ENCODE data around the gene DUSP6.

DUSP6 gene, protein sequence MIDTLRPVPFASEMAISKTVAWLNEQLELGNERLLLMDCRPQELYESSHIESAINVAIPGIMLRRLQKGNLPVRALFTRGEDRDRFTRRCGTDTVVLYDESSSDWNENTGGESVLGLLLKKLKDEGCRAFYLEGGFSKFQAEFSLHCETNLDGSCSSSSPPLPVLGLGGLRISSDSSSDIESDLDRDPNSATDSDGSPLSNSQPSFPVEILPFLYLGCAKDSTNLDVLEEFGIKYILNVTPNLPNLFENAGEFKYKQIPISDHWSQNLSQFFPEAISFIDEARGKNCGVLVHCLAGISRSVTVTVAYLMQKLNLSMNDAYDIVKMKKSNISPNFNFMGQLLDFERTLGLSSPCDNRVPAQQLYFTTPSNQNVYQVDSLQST

GRCh38 chr12:89352492-89353187 is at the start of gene DUSP6:
Gene DUSP6, minus strand, starts transcription at chr12:89352501. Its CDS starts 462 bp downstream, at chr12:89352039.
- in situ Hi-C loops (cut with MboI; ENCODE audit: low sequenced_read_pairs), result no loop called here

GRCh38 chr12:89401433-89402058 is 49.2 kb upstream of the DUSP6 start:
- in situ Hi-C loops (cut with MboI; ENCODE audit: low sequenced_read_pairs), result no loop called here

DNA sequence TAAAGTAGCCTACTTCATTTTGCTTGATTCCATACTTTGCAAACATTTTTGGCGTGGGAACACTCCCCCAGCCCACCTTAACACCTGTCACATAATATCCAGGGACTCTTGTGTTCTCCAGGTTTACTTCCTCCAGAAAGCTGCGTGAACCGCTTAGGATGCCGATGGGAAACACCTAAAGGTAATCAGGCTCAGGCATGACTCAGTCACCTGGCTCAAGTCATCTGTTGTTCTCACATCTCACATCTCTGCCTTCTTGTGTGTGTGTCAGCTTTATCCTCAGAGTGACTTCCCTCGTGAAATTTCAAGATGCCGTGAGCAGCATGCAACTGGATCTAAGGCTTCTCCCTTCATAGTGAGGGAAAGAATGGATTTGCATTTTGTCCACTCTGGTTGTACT is 48.1 kb upstream of the DUSP6 start:
- in situ Hi-C loops (cut with MboI; ENCODE audit: low sequenced_read_pairs), result no loop called here

- in situ Hi-C loops (cut with MboI; ENCODE audit: low sequenced_read_pairs), result no loop called here
Measured at GRCh38 chr12:89395712-89396111, 43.4 kb upstream of the DUSP6 start.

GRCh38 chr12:89393551-89394121 is 41.3 kb upstream of the DUSP6 start:
- in situ Hi-C loops (cut with MboI; ENCODE audit: low sequenced_read_pairs), result no loop called here

DNA sequence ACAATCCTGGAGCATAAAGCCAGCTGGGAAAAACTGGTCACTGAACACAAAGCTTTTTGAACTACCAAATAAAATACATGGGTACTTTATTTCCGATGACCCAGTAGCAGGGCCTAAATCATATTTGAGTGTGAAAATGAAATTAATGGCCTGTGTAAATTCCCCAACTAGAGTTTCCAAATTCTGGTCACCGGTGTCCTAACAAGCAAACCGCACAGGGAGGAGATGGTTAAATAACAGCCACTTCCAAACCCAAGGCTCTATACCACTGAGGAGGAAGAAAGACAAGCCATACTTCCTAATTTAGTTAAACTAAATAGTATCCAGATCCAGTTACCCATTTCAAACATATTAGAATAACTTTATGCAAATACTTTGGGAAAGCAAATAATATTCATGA is 40.1 kb upstream of the DUSP6 start:
- in situ Hi-C loops (cut with MboI; ENCODE audit: low sequenced_read_pairs), result no loop called here

GRCh38 chr12:89391726-89392336 is 39.5 kb upstream of the DUSP6 start:
- in situ Hi-C loops (cut with MboI; ENCODE audit: low sequenced_read_pairs), result no loop called here

- in situ Hi-C loops (cut with MboI; ENCODE audit: low sequenced_read_pairs), result no loop called here
Measured at GRCh38 chr12:89390802-89391673, 38.7 kb upstream of the DUSP6 start.

DNA sequence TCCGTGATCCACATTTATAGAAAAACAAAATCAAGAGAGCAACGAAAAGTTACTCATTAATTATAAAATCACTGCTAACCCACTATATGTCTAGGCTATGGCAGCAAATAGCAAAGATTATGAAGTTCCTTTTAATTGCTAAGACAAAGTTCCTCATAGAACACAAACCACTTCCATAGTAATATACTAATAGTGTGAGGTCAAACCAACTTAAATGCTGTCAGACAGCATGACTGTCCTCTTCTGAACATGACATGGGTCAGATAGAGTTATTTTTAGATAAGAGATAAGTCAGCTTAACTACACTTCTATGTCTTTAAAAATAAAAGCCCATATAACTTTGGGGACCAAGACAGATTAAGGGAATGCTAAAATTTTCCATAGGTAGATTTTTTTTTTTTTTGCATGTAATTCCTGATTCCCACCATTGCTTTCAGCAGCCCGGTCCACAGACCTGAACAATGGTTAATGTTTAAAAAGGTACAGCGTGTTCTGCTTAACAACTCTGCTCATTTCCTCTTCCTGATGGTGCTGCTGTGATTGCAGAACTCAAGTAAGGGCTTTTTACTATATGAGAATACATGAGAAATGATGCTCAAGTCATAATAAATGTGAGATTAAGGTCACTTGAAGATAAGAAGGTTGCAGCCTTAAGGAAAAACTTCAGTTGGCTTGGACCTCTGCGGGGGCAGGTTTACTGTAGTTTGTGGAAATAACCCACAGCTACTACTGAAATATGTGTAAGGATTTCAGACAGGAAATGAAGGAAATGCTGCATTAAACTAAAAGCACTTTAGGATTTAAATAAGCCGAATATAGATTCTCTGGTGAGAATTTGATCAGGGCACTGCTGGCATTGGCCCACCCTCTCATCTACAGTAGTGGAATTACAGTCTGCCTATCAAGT is 37.7 kb upstream of the DUSP6 start:
- in situ Hi-C loops (cut with MboI; ENCODE audit: low sequenced_read_pairs), result no loop called here

DNA sequence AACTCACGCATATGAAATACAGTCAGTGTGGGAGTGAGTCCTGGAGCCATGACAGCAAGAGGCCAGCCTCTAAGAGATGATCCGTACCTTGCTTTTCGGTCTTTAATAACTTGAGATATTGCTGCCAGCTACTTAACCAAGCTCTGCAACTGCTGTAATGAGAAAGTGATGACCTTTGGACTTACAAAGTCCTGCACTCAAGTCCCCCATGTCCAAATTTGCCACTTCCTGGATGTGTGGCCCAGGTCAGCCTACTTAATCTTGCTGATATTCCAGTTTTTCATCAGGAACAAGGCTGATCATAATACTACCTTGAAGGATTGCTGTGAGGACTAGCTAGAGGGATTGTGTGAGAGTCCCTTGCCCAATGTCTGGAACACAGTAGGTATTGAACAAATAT is 33.8 kb upstream of the DUSP6 start:
- in situ Hi-C loops (cut with MboI; ENCODE audit: low sequenced_read_pairs), result no loop called here

- in situ Hi-C loops (cut with MboI; ENCODE audit: low sequenced_read_pairs), result no loop called here
Measured at GRCh38 chr12:89384807-89385206, 32.5 kb upstream of the DUSP6 start.

- in situ Hi-C loops (cut with MboI; ENCODE audit: low sequenced_read_pairs), result no loop called here
Measured at GRCh38 chr12:89384050-89384758, 31.9 kb upstream of the DUSP6 start.

- in situ Hi-C loops (cut with MboI; ENCODE audit: low sequenced_read_pairs), result no loop called here
Measured at GRCh38 chr12:89383235-89384049, 31.1 kb upstream of the DUSP6 start.

- in situ Hi-C loops (cut with MboI; ENCODE audit: low sequenced_read_pairs), result no loop called here
Measured at GRCh38 chr12:89382328-89382727, 30.0 kb upstream of the DUSP6 start.

DNA sequence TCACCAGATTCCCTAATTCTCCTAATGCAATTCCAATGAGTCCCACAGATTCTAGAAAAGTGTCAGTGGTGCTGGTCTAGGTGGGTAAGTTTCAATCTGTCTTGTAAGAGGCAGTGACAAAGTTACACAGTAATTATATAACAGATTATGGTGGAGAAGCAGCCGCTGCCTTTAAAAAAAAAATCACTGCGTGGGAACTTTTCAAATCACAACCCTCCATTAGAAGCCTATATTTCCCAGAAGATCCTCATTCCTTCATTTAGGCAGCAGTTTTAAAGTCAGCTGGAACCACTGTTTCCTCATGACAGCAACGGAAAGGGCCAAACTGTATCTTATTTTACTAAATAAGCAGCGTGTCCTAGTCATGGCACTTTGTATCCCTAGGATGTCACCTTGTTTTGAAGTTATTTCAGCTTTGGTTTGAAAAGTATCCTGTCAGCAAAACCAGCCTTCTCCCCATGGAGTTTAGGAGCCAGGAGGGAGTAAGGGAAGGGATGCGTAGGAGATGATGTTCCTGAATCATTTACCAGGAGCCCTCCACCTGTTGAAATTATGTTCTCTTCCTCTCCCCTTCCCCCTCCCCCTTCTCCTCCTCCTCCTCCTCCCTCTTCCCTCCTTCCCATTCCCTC is 27.7 kb upstream of the DUSP6 start:
- in situ Hi-C loops (cut with MboI; ENCODE audit: low sequenced_read_pairs), result no loop called here

- in situ Hi-C loops (cut with MboI; ENCODE audit: low sequenced_read_pairs), result no loop called here
Measured at GRCh38 chr12:89379148-89379838, 27.0 kb upstream of the DUSP6 start.

- in situ Hi-C loops (cut with MboI; ENCODE audit: low sequenced_read_pairs), result no loop called here
Measured at GRCh38 chr12:89376844-89377243, 24.5 kb upstream of the DUSP6 start.

Measured in HL-60/S4 treated with retinoic acid at 250 ng/mL for 4 days and 3 days (cell line).